GM21515 (cell line): ENCODE measurements around the gene PARVG.

Experiments
- ATAC-seq: cut with Tn5 transposase; IDR thresholded peaks from one replicate; pipeline ENCODE4 v1.9.1; 2021; ENCODE audit not compliant: unreplicated experiment

Gene PARVG

GRCh38 chr22:44179989-44180705 lies 578 bp upstream of the PARVG start:
- no peak for ATAC-seq

GRCh38 chr22:44181033-44181911 lies 547 bp downstream of the PARVG start:
- ATAC-seq = no peak

- no peak for ATAC-seq
Observed at GRCh38 chr22:44181912-44182587, 1.3 kb downstream of the PARVG start.

- no peak for ATAC-seq
Observed at GRCh38 chr22:44182588-44183286, 2.0 kb downstream of the PARVG start.

DNA sequence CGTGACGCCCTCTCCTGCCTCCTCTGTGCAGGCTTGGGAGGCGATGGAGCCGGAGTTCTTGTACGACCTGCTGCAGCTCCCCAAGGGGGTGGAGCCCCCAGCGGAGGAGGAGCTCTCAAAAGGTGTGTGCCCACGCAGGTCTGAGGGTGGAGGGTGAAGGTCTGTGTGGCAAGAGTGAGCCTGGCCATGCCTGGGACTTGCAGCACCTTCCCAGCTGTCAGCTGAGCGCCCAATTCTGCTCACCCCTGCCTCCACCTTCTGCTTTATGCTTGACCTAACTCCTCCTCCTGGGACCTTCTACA lies 2.5 kb downstream of the PARVG start:
- no peak for ATAC-seq

DNA sequence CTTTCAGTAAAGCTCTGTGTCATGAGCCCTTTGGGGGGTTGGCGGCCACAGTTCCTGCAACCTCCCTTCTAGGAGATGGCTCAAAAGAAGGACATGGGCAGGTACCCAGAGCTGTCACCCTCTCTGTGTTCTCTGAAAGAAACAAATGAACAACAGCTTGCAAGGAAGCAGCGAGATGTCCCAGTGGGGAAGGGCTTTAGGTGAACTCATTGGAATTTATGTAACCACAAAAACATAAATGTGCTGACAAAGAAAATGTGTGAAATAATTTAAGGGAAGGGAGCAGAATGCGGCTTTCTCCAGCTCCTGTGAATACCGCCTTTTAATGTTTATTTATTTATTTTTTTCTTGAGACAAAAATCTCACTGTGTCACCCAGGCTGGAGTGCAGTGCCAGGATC lies 3.3 kb downstream of the PARVG start:
- ATAC-seq = no peak

- ATAC-seq = no peak
Observed at GRCh38 chr22:44185237-44186120, 4.8 kb downstream of the PARVG start.

GRCh38 chr22:44186121-44186510 lies 5.4 kb downstream of the PARVG start:
- no peak for ATAC-seq

- no peak for ATAC-seq
Observed at GRCh38 chr22:44186737-44187136, 6.0 kb downstream of the PARVG start.

GRCh38 chr22:44187652-44188230 lies 7.0 kb downstream of the PARVG start:
- no peak for ATAC-seq

GRCh38 chr22:44188316-44188715 lies 7.6 kb downstream of the PARVG start:
- ATAC-seq = no peak

DNA sequence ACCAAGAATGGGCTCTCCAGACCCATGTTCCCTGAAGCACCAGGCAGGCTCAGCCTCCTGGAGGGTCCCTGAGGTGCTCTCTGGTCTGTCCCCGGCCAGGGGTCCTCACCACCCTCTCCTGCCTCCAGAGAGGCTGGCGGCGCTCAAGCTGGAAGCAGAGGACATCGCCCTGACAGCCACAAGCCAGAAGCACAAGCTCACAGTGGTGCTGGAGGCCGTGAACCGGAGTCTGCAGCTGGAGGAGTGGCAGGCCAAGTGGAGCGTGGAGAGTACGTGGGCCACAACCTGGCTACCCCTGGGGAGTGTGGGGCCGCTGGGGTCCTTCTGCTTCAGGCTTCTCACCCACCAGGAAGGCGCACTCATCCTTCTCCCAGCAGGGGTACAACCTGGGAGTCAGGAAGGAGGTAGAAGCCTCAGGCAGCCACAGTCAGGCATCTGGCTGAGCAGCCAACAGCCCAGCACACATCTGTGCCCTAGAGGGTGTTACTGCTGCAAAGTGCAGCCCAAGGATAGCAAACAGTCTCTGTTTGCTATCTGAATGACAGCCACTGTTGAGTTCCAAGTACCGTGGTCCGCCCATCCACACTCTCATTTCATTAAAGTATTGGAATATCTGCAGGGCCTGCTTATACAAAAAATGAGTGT lies 8.4 kb downstream of the PARVG start:
- no peak for ATAC-seq

DNA sequence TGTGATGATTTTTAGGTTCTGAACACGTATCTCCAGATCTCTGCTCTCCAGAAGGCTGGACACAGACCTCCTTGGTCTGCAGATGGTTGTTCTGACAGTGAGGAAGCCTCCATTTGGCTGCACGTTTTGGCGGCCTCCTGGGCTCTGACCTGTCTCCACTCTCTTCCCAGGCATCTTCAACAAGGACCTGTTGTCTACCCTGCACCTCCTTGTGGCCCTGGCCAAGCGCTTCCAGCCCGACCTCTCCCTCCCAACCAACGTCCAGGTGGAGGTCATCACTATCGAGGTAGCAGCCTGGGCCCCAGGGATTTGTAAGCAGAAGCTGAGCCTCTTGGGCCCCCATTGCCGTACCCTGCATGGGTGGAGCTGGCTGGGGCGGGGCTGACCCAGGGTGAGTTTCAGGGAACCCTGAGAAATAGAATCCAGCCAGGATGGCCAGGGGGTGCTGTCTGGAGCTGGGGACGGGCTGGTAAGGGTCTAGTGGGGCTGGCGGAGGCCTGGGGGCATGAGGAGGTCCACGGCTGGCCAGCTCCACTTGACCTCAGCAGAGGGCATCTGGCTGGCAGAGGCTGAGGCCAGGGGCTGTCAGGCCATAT lies 9.8 kb downstream of the PARVG start:
- ATAC-seq = no peak

GRCh38 chr22:44191036-44191454 lies 10.3 kb downstream of the PARVG start:
- no peak for ATAC-seq

GRCh38 chr22:44192098-44192815 lies 11.5 kb downstream of the PARVG start:
- ATAC-seq = no peak

DNA sequence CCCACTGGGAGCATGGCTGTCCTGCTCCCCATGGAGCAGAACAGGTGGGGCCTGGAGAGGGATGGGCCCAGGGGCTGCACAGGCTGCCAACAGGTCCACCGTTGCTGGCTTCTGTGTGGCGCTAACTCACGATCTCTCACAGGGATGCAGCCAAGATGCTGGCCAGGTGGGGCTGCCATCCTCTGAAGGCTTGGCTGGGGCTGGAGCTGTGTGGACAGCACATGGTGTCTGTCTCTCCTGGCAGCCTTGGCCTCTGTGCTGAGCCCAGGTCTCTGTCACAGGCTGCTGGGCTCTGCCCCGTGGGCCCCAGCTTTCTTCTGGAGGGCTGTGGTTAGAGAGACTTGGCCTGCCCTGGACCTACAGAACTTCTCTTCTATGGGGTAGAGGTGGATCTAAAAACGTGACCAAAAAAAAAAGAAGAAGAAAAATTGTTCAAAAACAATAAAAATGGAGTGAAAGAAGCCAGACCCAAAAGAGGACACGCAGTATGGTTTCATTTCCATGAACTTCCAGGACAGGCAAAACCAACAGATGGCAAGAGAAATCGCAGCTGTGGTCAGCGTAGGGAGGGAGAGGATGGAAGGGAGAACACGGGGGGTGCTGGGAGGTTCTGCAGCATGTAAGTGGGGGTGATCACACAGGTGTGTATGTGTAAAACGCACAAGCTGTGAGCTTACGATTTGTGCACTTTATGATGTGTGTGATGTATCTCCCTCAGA lies 12.2 kb downstream of the PARVG start:
- ATAC-seq = no peak

DNA sequence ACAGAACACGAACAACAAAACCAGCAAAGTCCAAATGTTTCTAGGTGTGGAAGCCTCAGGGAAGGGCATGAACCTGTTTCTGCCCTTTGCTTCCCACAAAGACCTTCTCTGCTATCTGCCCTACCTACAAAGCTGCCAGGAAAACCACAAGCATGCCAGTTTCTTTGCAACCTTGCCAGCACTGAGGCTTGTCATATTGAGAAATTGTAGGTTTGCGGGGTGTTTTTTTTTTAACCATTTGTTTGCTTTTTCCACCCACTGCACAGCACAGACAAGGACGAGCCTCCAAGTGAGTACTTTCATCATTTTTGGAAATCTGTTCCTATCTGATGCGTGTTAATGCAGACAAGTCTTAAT lies 12.8 kb downstream of the PARVG start:
- no peak for ATAC-seq

- ATAC-seq = no peak
Observed at GRCh38 chr22:44194569-44194968, 13.8 kb downstream of the PARVG start.
